HEK293 (cell line): Measurements from ENCODE around the gene KCNJ9.

Experiments used
- CTCF ChIA-PET: fragments of 350-600 bp; formaldehyde crosslinking; extraction: SDS; loops from one replicate; lab custom pipeline; 2021; ENCODE audit warnings: antibody characterized with exemption; lab: Yijun Ruan, JAX
- POLR2A ChIA-PET: fragments of 300-600 bp; formaldehyde crosslinking; extraction: SDS; loops from one replicate; lab custom pipeline; 2020; ENCODE audit warnings: antibody characterized with exemption, inconsistent platforms; lab: Yijun Ruan, JAX
- H3K27ac ChIP-seq: fragments of 200-500 bp; sonication (Bioruptor generic); 2 replicates; pipeline ENCODE4 v1.5.1; 2014; ENCODE audit warnings: low read depth, low read length, control low read depth, inconsistent platforms; ENCODE audit errors: extremely low read depth
- H3K36me3 ChIP-seq, 2 experiments: fragments of 200-500 bp in 1 of 2; sonication (Bioruptor generic) in 1 of 2; 1 replicate in 1 of 2; 2 replicates in 1 of 2; pipeline ENCODE4 v1.5.1; 2014 to 2017; ENCODE audit warnings: inconsistent platforms in 2 of 2, low read length in 2 of 2; ENCODE audit not compliant: control insufficient read depth in 2 of 2, insufficient read depth in 1 of 2
- H3K4me1 ChIP-seq: fragments of 200-500 bp; sonication (Bioruptor generic); 2 replicates; pipeline ENCODE4 v1.5.1; 2014; ENCODE audit warnings: mild to moderate bottlenecking, low read length, inconsistent platforms; ENCODE audit not compliant: control insufficient read depth, insufficient read depth
- H3K4me3 ChIP-seq: 2 replicates; pipeline ENCODE4 v1.5.1; 2011; ENCODE audit warnings: low read depth, mild to moderate bottlenecking, control low read depth, low read length, moderate library complexity
- H3K9me3 ChIP-seq: fragments of 200-500 bp; sonication (Bioruptor generic); 2 replicates; pipeline ENCODE4 v1.5.1; 2014; ENCODE audit warnings: low read depth, low read length, inconsistent platforms; ENCODE audit not compliant: control insufficient read depth, insufficient read depth
- EGR2 ChIP-seq: fragments of 450-650 bp; formaldehyde crosslinking; IDR thresholded peaks from 2 replicates; pipeline ENCODE4 v1.5.1; 2016; ENCODE audit warnings: low read depth, missing biosample characterization, missing genetic modification characterization
- GLIS2 ChIP-seq: fragments of 450-650 bp; formaldehyde crosslinking; IDR thresholded peaks from 2 replicates; pipeline ENCODE4 v1.5.1; 2016; ENCODE audit warnings: missing biosample characterization, missing genetic modification characterization
- KLF1 ChIP-seq: fragments of 450-650 bp; formaldehyde crosslinking; IDR thresholded peaks from 2 replicates; pipeline ENCODE4 v1.5.1; 2016; ENCODE audit warnings: missing biosample characterization, missing genetic modification characterization
- ZBTB20 ChIP-seq: fragments of 450-650 bp; formaldehyde crosslinking; IDR thresholded peaks from 2 replicates; pipeline ENCODE4 v1.5.1; 2016; ENCODE audit warnings: missing biosample characterization, missing genetic modification characterization
- ZFHX2 ChIP-seq: fragments of 450-650 bp; formaldehyde crosslinking; conservative IDR thresholded peaks from 2 replicates; pipeline ENCODE4 v1.5.1; 2016; ENCODE audit warnings: missing biosample characterization, missing genetic modification characterization
- ZNF132 ChIP-seq: fragments of 450-650 bp; formaldehyde crosslinking; IDR thresholded peaks from 2 replicates; pipeline ENCODE4 v1.5.1; 2017; ENCODE audit warnings: missing biosample characterization, missing genetic modification characterization, borderline replicate concordance
- ZNF23 ChIP-seq: fragments of 450-650 bp; formaldehyde crosslinking; IDR thresholded peaks from 2 replicates; pipeline ENCODE4 v1.5.1; 2016; ENCODE audit warnings: missing biosample characterization, missing genetic modification characterization, borderline replicate concordance
- ZNF239 ChIP-seq: fragments of 450-650 bp; formaldehyde crosslinking; IDR thresholded peaks from 2 replicates; pipeline ENCODE4 v1.5.1; 2016; ENCODE audit warnings: missing biosample characterization, missing genetic modification characterization
- ZNF280D ChIP-seq: fragments of 450-650 bp; formaldehyde crosslinking; IDR thresholded peaks from 2 replicates; pipeline ENCODE4 v1.5.1; 2016; ENCODE audit warnings: missing biosample characterization, missing genetic modification characterization
- ZNF488 ChIP-seq: fragments of 450-650 bp; formaldehyde crosslinking; IDR thresholded peaks from 2 replicates; pipeline ENCODE4 v1.5.1; 2016; ENCODE audit warnings: missing biosample characterization, missing genetic modification characterization
- ZNF501 ChIP-seq: fragments of 450-650 bp; formaldehyde crosslinking; IDR thresholded peaks from 2 replicates; pipeline ENCODE4 v1.5.1; 2016; ENCODE audit warnings: missing biosample characterization, missing genetic modification characterization
- ZNF548 ChIP-seq: fragments of 450-650 bp; formaldehyde crosslinking; IDR thresholded peaks from 2 replicates; pipeline ENCODE4 v1.5.1; 2016; ENCODE audit warnings: missing biosample characterization, missing genetic modification characterization
- ZNF558 ChIP-seq: fragments of 450-650 bp; formaldehyde crosslinking; IDR thresholded peaks from 2 replicates; pipeline ENCODE4 v1.5.1; 2016; ENCODE audit warnings: missing biosample characterization, missing genetic modification characterization
- ZNF785 ChIP-seq: fragments of 450-650 bp; formaldehyde crosslinking; IDR thresholded peaks from 2 replicates; pipeline ENCODE4 v1.5.1; 2016; ENCODE audit warnings: missing biosample characterization, missing genetic modification characterization
- ZNF791 ChIP-seq: fragments of 450-650 bp; formaldehyde crosslinking; IDR thresholded peaks from 2 replicates; pipeline ENCODE4 v1.5.1; 2016; ENCODE audit warnings: missing biosample characterization, missing genetic modification characterization
- TF ChIP-seq, protein P1 (sequence below): fragments of 450-650 bp; formaldehyde crosslinking; IDR thresholded peaks from 2 replicates; pipeline ENCODE4 v1.5.1; 2016; ENCODE audit warnings: missing biosample characterization, missing genetic modification characterization
- TF ChIP-seq, protein P2 (sequence below): fragments of 450-650 bp; formaldehyde crosslinking; IDR thresholded peaks from 2 replicates; pipeline ENCODE4 v1.5.1; 2016; ENCODE audit warnings: missing biosample characterization, missing genetic modification characterization
- TF ChIP-seq, protein P3 (sequence below): fragments of 450-650 bp; formaldehyde crosslinking; IDR thresholded peaks from 2 replicates; pipeline ENCODE4 v1.5.1; 2017; ENCODE audit warnings: missing biosample characterization, missing genetic modification characterization
- TF ChIP-seq, protein P4 (sequence below): fragments of 450-650 bp; formaldehyde crosslinking; IDR thresholded peaks from 2 replicates; pipeline ENCODE4 v1.5.1; 2016; ENCODE audit warnings: missing biosample characterization, missing genetic modification characterization, borderline replicate concordance

Gene KCNJ9

GRCh38 chr1:160117300-160117699 lies 36.0 kb downstream of the KCNJ9 start:
- H3K4me1 ChIP-seq, result no peaks in the 10 kb centered on the region
- TF ChIP-seq ZNF501, result no peak
- TF ChIP-seq, protein P1, sequence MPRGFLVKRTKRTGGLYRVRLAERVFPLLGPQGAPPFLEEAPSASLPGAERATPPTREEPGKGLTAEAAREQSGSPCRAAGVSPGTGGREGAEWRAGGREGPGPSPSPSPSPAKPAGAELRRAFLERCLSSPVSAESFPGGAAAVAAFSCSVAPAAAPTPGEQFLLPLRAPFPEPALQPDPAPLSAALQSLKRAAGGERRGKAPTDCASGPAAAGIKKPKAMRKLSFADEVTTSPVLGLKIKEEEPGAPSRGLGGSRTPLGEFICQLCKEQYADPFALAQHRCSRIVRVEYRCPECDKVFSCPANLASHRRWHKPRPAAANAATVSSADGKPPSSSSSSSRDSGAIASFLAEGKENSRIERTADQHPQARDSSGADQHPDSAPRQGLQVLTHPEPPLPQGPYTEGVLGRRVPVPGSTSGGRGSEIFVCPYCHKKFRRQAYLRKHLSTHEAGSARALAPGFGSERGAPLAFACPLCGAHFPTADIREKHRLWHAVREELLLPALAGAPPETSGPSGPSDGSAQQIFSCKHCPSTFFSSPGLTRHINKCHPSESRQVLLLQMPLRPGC (tag by site-specific recombination), result no peak
- TF ChIP-seq ZNF280D (tag by site-specific recombination), result no peak
- TF ChIP-seq, protein P2, sequence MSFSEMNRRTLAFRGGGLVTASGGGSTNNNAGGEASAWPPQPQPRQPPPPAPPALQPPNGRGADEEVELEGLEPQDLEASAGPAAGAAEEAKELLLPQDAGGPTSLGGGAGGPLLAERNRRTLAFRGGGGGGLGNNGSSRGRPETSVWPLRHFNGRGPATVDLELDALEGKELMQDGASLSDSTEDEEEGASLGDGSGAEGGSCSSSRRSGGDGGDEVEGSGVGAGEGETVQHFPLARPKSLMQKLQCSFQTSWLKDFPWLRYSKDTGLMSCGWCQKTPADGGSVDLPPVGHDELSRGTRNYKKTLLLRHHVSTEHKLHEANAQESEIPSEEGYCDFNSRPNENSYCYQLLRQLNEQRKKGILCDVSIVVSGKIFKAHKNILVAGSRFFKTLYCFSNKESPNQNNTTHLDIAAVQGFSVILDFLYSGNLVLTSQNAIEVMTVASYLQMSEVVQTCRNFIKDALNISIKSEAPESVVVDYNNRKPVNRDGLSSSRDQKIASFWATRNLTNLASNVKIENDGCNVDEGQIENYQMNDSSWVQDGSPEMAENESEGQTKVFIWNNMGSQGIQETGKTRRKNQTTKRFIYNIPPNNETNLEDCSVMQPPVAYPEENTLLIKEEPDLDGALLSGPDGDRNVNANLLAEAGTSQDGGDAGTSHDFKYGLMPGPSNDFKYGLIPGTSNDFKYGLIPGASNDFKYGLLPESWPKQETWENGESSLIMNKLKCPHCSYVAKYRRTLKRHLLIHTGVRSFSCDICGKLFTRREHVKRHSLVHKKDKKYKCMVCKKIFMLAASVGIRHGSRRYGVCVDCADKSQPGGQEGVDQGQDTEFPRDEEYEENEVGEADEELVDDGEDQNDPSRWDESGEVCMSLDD (tag by site-specific recombination), result no peak
- no peak overlapping the region for H3K27ac ChIP-seq
- CTCF ChIA-PET, result interaction anchor here (1.4 to 3.6 kb wide), 3 partner anchors 11 to 174 kb away, joined by 3 to 14 read pairs (median 5); no protein-coding TSS in a partner anchor
- no peaks in the 10 kb centered on the region for H3K9me3 ChIP-seq
- no peak overlapping the region for H3K4me3 ChIP-seq
- H3K36me3 ChIP-seq, result no peaks in the 10 kb centered on the region
- POLR2A ChIA-PET, result interaction anchor here (0.6 kb wide), 1 partner anchor 12 kb away, joined by 4 read pairs; no protein-coding TSS in a partner anchor

DNA sequence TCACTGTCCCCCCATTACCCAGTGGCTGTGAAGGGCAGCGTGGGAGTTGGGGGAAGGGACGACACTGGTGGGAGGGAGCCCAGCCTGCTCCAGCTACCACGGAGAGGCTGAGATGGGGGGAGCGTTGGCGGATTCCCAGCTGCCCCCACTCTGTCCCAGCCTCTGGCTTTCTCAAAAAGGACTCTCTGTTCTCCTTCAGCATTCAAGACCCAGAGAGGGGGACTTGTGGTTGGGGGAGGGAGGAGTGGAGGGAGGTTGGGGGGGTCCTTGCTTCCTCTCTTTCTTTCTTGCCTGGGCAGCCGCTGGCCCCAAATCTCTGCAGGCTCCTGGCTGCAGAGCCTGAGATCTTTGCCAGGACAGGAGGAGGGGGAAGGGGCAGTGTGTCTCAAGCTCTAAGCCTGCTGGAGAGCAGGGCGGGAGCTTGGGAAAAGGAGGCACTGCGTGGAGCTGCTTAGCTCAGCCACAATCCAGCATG lies 36.4 kb downstream of the KCNJ9 start:
- H3K9me3 ChIP-seq, result no peaks in the 10 kb centered on the region
- ChIA-PET POLR2A (interaction anchor here (0.6 kb wide), 1 partner anchor 12 kb away, joined by 4 read pairs; no protein-coding TSS in a partner anchor), CTCF (interaction anchor here (0.6 to 3.6 kb wide), 6 partner anchors 10 to 173 kb away, joined by 3 to 14 read pairs (median 3); no protein-coding TSS in a partner anchor)
- no peak overlapping the region for H3K27ac ChIP-seq
- no peaks in the 10 kb centered on the region for H3K36me3 ChIP-seq
- no peak overlapping the region for H3K4me3 ChIP-seq
- no peaks in the 10 kb centered on the region for H3K4me1 ChIP-seq
- no peak for TF ChIP-seq KLF1 (tag by site-specific recombination)
- no peak for TF ChIP-seq ZNF785 (tag by site-specific recombination)
- TF ChIP-seq GLIS2 (tag by site-specific recombination), result no peak
- TF ChIP-seq ZBTB20 (tag by site-specific recombination), result no peak
- TF ChIP-seq ZNF239, result no peak
- no peak for TF ChIP-seq ZNF548
- no peak for TF ChIP-seq ZNF488 (tag by site-specific recombination)
- peak; percentile 79 for TF ChIP-seq ZFHX2 (tag by site-specific recombination)
- TF ChIP-seq ZNF23, result no peak
- TF ChIP-seq, protein P3, sequence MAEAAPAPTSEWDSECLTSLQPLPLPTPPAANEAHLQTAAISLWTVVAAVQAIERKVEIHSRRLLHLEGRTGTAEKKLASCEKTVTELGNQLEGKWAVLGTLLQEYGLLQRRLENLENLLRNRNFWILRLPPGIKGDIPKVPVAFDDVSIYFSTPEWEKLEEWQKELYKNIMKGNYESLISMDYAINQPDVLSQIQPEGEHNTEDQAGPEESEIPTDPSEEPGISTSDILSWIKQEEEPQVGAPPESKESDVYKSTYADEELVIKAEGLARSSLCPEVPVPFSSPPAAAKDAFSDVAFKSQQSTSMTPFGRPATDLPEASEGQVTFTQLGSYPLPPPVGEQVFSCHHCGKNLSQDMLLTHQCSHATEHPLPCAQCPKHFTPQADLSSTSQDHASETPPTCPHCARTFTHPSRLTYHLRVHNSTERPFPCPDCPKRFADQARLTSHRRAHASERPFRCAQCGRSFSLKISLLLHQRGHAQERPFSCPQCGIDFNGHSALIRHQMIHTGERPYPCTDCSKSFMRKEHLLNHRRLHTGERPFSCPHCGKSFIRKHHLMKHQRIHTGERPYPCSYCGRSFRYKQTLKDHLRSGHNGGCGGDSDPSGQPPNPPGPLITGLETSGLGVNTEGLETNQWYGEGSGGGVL (tag by site-specific recombination), result peak; percentile 29; the same call in 1 of the 2 replicates
- TF ChIP-seq ZNF132 (tag by site-specific recombination), result no peak
- no peak for TF ChIP-seq ZNF558
- peak; percentile 78 for TF ChIP-seq EGR2
- TF ChIP-seq ZNF791 (tag by site-specific recombination), result no peak
- TF ChIP-seq, protein P4, sequence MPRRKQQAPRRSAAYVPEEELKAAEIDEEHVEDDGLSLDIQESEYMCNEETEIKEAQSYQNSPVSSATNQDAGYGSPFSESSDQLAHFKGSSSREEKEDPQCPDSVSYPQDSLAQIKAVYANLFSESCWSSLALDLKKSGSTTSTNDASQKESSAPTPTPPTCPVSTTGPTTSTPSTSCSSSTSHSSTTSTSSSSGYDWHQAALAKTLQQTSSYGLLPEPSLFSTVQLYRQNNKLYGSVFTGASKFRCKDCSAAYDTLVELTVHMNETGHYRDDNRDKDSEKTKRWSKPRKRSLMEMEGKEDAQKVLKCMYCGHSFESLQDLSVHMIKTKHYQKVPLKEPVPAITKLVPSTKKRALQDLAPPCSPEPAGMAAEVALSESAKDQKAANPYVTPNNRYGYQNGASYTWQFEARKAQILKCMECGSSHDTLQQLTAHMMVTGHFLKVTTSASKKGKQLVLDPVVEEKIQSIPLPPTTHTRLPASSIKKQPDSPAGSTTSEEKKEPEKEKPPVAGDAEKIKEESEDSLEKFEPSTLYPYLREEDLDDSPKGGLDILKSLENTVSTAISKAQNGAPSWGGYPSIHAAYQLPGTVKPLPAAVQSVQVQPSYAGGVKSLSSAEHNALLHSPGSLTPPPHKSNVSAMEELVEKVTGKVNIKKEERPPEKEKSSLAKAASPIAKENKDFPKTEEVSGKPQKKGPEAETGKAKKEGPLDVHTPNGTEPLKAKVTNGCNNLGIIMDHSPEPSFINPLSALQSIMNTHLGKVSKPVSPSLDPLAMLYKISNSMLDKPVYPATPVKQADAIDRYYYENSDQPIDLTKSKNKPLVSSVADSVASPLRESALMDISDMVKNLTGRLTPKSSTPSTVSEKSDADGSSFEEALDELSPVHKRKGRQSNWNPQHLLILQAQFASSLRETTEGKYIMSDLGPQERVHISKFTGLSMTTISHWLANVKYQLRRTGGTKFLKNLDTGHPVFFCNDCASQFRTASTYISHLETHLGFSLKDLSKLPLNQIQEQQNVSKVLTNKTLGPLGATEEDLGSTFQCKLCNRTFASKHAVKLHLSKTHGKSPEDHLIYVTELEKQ (tag by site-specific recombination), result no peak
